KMS-11 (cell line): ENCODE data around the gene CYLD.

Experiments used
- H2AFZ ChIP-seq: fragments of 200-600 bp; sonication (generic); 2 replicates; pipeline ENCODE4 v1.6.1; 2016; ENCODE audit warnings: antibody characterized with exemption, mixed run types, low read depth
- H3K27ac ChIP-seq: fragments of 200-600 bp; sonication (generic); 2 replicates; pipeline ENCODE4 v1.6.1; 2016; ENCODE audit warnings: mild to moderate bottlenecking, mixed run types
- H3K27me3 ChIP-seq: fragments of 200-600 bp; sonication (generic); 2 replicates; pipeline ENCODE4 v1.6.1; 2017; ENCODE audit warnings: mild to moderate bottlenecking, low read depth, mixed run types, moderate library complexity; ENCODE audit not compliant: insufficient read depth
- H3K36me3 ChIP-seq: fragments of 200-600 bp; sonication (generic); 2 replicates; pipeline ENCODE4 v1.6.1; 2017; ENCODE audit warnings: mild to moderate bottlenecking, mixed run types; ENCODE audit not compliant: insufficient read depth
- H3K4me1 ChIP-seq: fragments of 200-600 bp; sonication (generic); 2 replicates; pipeline ENCODE4 v1.6.1; 2016; ENCODE audit warnings: mild to moderate bottlenecking, low read depth, mixed run types; ENCODE audit not compliant: poor library complexity, severe bottlenecking
- H3K4me2 ChIP-seq: fragments of 200-600 bp; sonication (generic); 2 replicates; pipeline ENCODE4 v1.7.0; 2016; ENCODE audit warnings: mild to moderate bottlenecking, mixed run types
- H3K4me3 ChIP-seq: fragments of 200-600 bp; sonication (generic); IDR thresholded peaks from 2 replicates; pipeline ENCODE4 v1.6.1; 2017; ENCODE audit warnings: low read depth, low read length, mixed read lengths; ENCODE audit not compliant: insufficient read depth
- H3K79me2 ChIP-seq: fragments of 200-600 bp; sonication (generic); 2 replicates; pipeline ENCODE4 v1.6.1; 2016; ENCODE audit warnings: low read depth, mixed run types; ENCODE audit not compliant: insufficient read depth
- H3K9ac ChIP-seq: fragments of 200-600 bp; sonication (generic); 2 replicates; pipeline ENCODE4 v1.6.1; 2016; ENCODE audit warnings: mild to moderate bottlenecking, mixed run types
- H4K20me1 ChIP-seq: fragments of 200-600 bp; sonication (generic); 2 replicates; pipeline ENCODE4 v1.6.1; 2016; ENCODE audit warnings: mild to moderate bottlenecking, mixed run types; ENCODE audit not compliant: insufficient read depth
- CTCF ChIP-seq: fragments of 200-600 bp; sonication (generic); conservative IDR thresholded peaks from 2 replicates; pipeline ENCODE4 v1.6.1; 2017; ENCODE audit warnings: low read depth, mild to moderate bottlenecking, antibody characterized with exemption, low read length, moderate library complexity, mixed read lengths

The CYLD gene

GRCh38 chr16:50791522-50791921, 49.6 kb downstream of the CYLD start:
- H3K27me3 ChIP-seq: no peaks in the 10 kb centered on the region
- no peak overlapping the region; the same call in 1 of the 2 replicates for H3K4me2 ChIP-seq
- TF ChIP-seq CTCF: no peak
- no peaks in the 10 kb centered on the region for H3K36me3 ChIP-seq
- H4K20me1 ChIP-seq: no peaks in the 10 kb centered on the region
- H3K27ac ChIP-seq: no peak overlapping the region
- H3K79me2 ChIP-seq: no peaks in the 10 kb centered on the region
- peaks cover 9% of the 10 kb centered on the region for H3K4me1 ChIP-seq
- no peak overlapping the region for H3K4me3 ChIP-seq
- no peak overlapping the region for H2AFZ ChIP-seq
- H3K9ac ChIP-seq: no peak overlapping the region

- no peak overlapping the region for H2AFZ ChIP-seq
- H4K20me1 ChIP-seq: no peaks in the 10 kb centered on the region
- H3K9ac ChIP-seq: no peak overlapping the region
- H3K27ac ChIP-seq: no peak overlapping the region
- no peak for TF ChIP-seq CTCF
- H3K79me2 ChIP-seq: no peaks in the 10 kb centered on the region
- H3K27me3 ChIP-seq: no peaks in the 10 kb centered on the region
- H3K4me1 ChIP-seq: peaks cover 2% of the 10 kb centered on the region
- H3K36me3 ChIP-seq: no peaks in the 10 kb centered on the region
- no peak overlapping the region for H3K4me3 ChIP-seq
- no peak overlapping the region for H3K4me2 ChIP-seq
These were observed 54.9 kb downstream of the CYLD start for GRCh38 chr16:50796829-50797228.

GRCh38 chr16:50797456-50797855, 55.6 kb downstream of the CYLD start:
- no peak for TF ChIP-seq CTCF
- H3K27ac ChIP-seq: no peak overlapping the region
- no peaks in the 10 kb centered on the region for H3K36me3 ChIP-seq
- no peaks in the 10 kb centered on the region for H3K79me2 ChIP-seq
- H3K27me3 ChIP-seq: no peaks in the 10 kb centered on the region
- H4K20me1 ChIP-seq: no peaks in the 10 kb centered on the region
- H3K9ac ChIP-seq: no peak overlapping the region
- no peak overlapping the region for H3K4me3 ChIP-seq
- no peak overlapping the region for H3K4me2 ChIP-seq
- H2AFZ ChIP-seq: no peak overlapping the region
- no peaks in the 10 kb centered on the region for H3K4me1 ChIP-seq

- Histone ChIP-seq H3K9ac (no peak overlapping the region), H2AFZ (no peak overlapping the region), H3K27ac (no peak overlapping the region), H3K4me2 (no peak overlapping the region), H3K27me3 (no peaks in the 10 kb centered on the region), H3K79me2 (no peaks in the 10 kb centered on the region), H3K36me3 (no peaks in the 10 kb centered on the region), H4K20me1 (no peaks in the 10 kb centered on the region), H3K4me3 (no peak overlapping the region), H3K4me1 (no peaks in the 10 kb centered on the region)
- no peak for TF ChIP-seq CTCF
These were observed 58.2 kb downstream of the CYLD start for GRCh38 chr16:50800074-50800473.
